ENCODE results near the gene MCUB. TPM values are rescaled to one million over a fixed set of nuclear protein-coding genes. Genes with fewer than 3 reads are reported as not detected.

The MCUB gene
- total and polyA plus RNA-seq, 2 donors from 2014 or later, result 2.3 to 15.2 TPM

GRCh38 chr4:109672169-109672930 is 112.3 kb downstream of the MCUB start:
- TF ChIP-seq CTCF (IDR thresholded peaks at IDR 0.05; ENCODE audit: borderline replicate concordance, extremely low read depth, insufficient read depth), result no peak
- H3K4me3 ChIP-seq (ENCODE audit: low read length in 3 of 3), result no peak overlapping the region
- no peak overlapping the region for H3K27ac ChIP-seq (ENCODE audit: low read depth in 2 of 2, low read length in 2 of 2)
- no peaks in the 10 kb centered on the region for H3K4me1 ChIP-seq (ENCODE audit: control insufficient read depth in 2 of 3, insufficient read depth in 2 of 3, low read depth in 1 of 3, low read length in 3 of 3)
- H3K9me3 ChIP-seq (ENCODE audit: control insufficient read depth in 2 of 3, insufficient read depth in 1 of 3, low read length in 3 of 3), result no peaks in the 10 kb centered on the region
- no peak for FAIRE-seq
- H3K36me3 ChIP-seq (ENCODE audit: control insufficient read depth in 2 of 3, insufficient read depth in 3 of 3, low read length in 3 of 3), result no peaks in the 10 kb centered on the region
- DNase-seq, result no peak
- intact Hi-C loops (cut with DNase I), result no loop called here
- H3K9ac ChIP-seq (ENCODE audit: low read length in 3 of 3), result no peak overlapping the region
- H3K27me3 ChIP-seq (ENCODE audit: control insufficient read depth, insufficient read depth, low read length), result no peaks in the 10 kb centered on the region

- no peaks in the 10 kb centered on the region for H3K9me3 ChIP-seq (ENCODE audit: control insufficient read depth in 2 of 3, insufficient read depth in 1 of 3, low read length in 3 of 3)
- no peaks in the 10 kb centered on the region for H3K4me1 ChIP-seq (ENCODE audit: control insufficient read depth in 2 of 3, insufficient read depth in 2 of 3, low read depth in 1 of 3, low read length in 3 of 3)
- no peak for TF ChIP-seq CTCF (IDR thresholded peaks at IDR 0.05; ENCODE audit: borderline replicate concordance, extremely low read depth, insufficient read depth)
- FAIRE-seq (no peak), DNase-seq (no peak)
- no peaks in the 10 kb centered on the region for H3K36me3 ChIP-seq (ENCODE audit: control insufficient read depth in 2 of 3, insufficient read depth in 3 of 3, low read length in 3 of 3)
- H3K27ac ChIP-seq (ENCODE audit: low read depth in 2 of 2, low read length in 2 of 2), result no peak overlapping the region
- H3K27me3 ChIP-seq (ENCODE audit: control insufficient read depth, insufficient read depth, low read length), result no peaks in the 10 kb centered on the region
- intact Hi-C loops (cut with DNase I), result no loop called here
- H3K4me3 ChIP-seq (ENCODE audit: low read length in 3 of 3), result no peak overlapping the region
- no peak overlapping the region for H3K9ac ChIP-seq (ENCODE audit: low read length in 3 of 3)
Measured at GRCh38 chr4:109673303-109673702, 113.3 kb downstream of the MCUB start.

- no peak overlapping the region for H3K27ac ChIP-seq (ENCODE audit: low read depth in 2 of 2, low read length in 2 of 2)
- no peaks in the 10 kb centered on the region for H3K27me3 ChIP-seq (ENCODE audit: control insufficient read depth, insufficient read depth, low read length)
- H3K4me1 ChIP-seq (ENCODE audit: control insufficient read depth in 2 of 3, insufficient read depth in 2 of 3, low read depth in 1 of 3, low read length in 3 of 3), result no peaks in the 10 kb centered on the region
- no peak for DNase-seq
- no peaks in the 10 kb centered on the region for H3K36me3 ChIP-seq (ENCODE audit: control insufficient read depth in 2 of 3, insufficient read depth in 3 of 3, low read length in 3 of 3)
- H3K4me3 ChIP-seq (ENCODE audit: low read length in 3 of 3), result no peak overlapping the region
- H3K9me3 ChIP-seq (ENCODE audit: control insufficient read depth in 2 of 3, insufficient read depth in 1 of 3, low read length in 3 of 3), result no peaks in the 10 kb centered on the region
- TF ChIP-seq CTCF (IDR thresholded peaks at IDR 0.05; ENCODE audit: borderline replicate concordance, extremely low read depth, insufficient read depth), result no peak
- H3K9ac ChIP-seq (ENCODE audit: low read length in 3 of 3), result no peak overlapping the region
- FAIRE-seq, result no peak
- intact Hi-C loops (cut with DNase I), result no loop called here
Measured at GRCh38 chr4:109675181-109675580, 115.1 kb downstream of the MCUB start.
